HPDE6-E6E7 (cell line): ENCODE measurements around the gene POLR3F.
"Not testable (repeated sequence)": the region's sequence is repeated elsewhere in the genome, so short reads cannot be mapped to it uniquely, and the experiment has no call there.

Source experiments
- DNase-seq: peaks from one replicate; pipeline ENCODE4 v3.0.0; 2011; ENCODE audit warnings: missing footprints; ENCODE audit errors: extremely low spot score

Gene POLR3F, protein sequence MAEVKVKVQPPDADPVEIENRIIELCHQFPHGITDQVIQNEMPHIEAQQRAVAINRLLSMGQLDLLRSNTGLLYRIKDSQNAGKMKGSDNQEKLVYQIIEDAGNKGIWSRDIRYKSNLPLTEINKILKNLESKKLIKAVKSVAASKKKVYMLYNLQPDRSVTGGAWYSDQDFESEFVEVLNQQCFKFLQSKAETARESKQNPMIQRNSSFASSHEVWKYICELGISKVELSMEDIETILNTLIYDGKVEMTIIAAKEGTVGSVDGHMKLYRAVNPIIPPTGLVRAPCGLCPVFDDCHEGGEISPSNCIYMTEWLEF

DNA sequence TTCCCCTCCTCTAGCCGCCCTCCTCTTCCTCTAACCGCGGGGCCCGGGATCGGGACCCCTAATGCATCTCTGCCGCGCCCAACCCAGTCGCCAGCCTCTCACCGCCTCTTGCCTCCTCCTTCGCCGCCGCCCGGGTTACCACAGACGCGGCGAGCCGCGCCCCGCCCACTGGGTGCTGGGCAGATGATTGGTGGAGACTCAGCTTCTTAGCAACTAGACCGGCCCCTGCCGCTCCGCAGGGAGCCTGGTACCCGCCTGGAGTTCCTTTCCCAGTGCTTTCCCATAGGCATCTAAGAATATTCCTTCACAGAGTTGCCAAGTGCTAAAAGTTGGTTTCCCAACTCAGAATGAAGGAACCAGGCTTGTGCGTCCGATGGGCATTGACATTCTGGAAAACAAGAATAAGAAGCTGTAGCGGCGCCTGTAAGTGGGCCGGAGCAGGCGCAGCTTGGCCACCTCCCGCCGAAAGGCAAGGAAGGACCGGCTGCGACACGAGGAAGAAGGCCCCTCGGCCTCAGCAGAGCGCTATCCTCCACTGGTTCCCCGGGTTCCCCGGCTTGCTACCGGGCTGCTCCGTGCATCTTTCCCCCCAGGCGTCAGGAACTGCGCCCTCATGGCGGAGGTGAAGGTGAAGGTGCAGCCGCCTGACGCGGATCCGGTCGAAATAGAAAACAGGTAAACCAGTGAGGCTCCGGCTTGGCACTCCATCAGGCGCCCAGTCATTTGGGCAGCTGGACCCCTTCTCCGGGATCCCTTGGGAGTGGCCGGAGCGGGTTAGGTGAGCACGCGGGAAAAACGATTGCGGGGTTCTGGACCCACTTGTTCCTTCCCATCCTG is at the start of gene POLR3F, which contains the start of gene DZANK1:
POLR3F (plus strand) TSS at position 497 of the 837 bp plus-strand sequence; CDS start at position 614, 117 bp downstream.
DZANK1 (minus strand) TSS at position 137 of the 837 bp plus-strand sequence. CDS start 1,672 bp downstream, outside the sequence.
- DNase-seq, result peak; percentile 100

DNA sequence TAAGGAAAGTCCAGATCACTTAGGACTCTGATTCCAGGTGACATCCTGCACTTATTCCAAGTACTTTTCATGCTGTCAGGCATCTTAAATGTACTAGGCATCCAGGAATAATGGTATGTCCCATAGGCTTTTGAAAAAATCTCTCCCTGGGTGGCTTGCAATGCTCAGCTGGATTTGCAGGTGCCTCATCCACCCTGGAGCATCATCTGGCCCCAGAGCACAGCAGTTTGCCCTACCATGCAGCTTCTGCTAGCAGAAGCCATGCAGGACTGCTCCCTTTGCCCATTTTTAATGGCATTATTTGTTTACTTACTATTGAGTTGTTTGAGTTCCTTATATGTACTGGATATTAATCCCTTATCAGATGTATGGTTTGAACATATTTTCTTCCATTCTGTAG is 45.6 kb upstream of the POLR3F start:
- DNase-seq, result no peak

DNA sequence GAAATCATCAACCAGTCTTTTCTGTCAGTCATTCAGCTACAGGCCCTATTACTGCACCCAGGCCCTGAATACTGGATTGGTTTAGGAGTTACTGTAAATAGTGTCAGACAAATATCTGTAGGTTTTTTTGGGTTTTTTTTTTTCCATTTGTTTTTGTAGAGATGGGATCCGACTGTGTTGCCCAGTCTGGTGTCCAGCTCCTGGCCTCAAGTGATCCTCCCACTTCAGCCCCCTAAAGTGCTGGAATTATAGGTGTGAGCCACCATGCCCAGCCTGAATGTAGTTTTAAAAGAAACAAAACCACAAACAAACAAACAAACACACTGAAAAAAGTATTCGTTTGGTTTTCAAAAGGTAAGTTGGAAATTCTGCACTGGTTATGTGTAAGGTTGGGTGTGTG is 40.0 kb upstream of the POLR3F start:
- no peak for DNase-seq

DNA sequence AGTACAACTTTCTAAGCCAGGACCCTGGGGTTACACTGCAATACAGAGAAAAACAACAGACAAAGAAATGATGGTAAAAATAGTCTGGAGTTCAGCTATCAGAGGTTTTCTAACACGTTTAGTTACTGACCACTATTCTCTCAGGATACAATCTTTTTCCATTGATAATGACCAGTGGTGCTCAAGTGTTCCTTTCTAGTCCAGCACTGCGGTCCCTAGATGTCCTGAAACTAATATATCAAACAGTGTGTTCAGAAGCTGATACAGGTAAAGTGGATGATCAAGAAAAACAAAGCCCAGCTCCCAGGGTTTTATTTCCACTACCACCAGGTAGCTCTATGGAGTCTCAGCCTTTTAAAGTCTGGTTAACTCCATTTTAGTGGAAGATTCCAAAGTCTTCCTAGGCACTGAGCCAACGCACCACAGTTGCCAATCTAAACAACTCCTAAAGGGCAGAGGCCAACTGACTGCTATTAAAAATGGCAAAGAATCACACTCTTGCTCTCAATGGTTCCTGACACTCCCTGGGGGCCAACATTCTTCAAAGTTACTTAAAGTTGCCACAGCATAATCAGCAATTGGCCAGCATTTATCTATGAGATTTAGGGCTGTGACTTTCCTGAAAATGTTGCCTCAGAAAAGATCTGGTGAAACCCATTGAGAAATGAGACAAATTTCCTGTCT is 38.6 kb upstream of the POLR3F start:
- no peak for DNase-seq

DNA sequence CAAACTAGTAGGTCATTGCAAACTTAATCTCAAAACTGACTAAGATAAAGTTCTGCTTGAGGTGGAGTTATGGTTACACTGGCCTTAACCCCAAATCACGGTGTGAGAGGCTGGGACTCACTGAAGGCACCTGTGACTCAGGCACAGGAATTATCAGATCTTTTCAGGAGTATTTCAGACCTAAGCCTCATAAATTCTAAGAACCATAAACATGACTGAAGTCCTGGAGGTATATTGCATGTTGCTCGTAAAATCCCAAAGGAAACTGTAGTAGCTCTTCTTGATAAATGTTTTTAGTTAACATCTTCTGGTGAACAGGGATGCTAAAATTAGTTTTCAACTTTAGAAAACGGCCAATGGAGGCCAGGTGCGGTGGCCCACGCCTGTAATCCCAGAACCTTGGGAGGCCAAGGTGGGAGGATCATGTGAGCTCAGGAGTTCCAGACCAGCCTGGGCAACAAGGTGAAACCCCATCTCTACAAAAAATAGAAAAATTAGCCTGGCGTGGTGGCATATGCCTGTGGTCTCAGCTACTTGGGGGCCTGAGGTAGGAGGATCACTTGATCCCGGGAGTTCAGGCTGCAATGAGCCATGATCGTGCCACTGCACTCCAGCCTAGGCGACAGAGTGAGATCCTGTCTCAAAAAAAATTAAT is 36.9 kb upstream of the POLR3F start:
- no peak for DNase-seq

DNA sequence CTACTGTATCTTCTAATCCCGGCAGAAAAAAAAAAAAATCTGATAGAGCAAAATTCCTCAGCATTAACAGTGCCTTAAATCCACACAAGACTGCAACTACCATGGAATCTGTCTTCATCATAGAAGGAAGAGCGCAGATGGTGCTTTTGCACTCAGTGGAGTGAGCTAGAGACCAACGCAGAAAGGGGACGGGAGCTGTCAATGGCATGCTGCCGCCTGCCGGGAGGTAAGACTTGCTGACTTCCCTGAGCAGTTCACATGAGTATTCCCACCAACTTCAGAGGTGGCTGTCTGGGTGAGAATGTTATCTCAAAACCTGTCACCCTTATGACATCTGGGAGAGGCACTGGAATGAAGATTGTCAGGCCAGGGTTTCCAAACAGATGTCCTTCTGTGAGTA is 36.0 kb upstream of the POLR3F start:
- no peak for DNase-seq

DNA sequence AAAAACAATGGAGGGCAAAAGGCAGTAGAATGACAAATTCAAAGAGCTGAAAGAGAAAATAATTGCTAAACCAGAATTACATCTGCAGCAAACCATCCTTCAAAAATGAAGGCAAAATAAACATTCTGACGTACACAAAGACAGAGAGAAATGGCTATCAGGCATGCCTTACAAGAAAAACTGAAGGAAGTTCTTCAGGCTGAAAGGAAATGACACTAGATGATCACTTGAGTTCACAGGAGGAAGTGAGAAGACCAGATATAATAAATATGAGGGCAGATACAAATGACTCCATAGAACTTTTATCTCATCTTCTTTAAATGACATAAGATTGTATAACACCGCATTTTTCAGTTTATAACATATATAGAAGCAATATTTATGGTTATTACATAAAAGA is 30.3 kb upstream of the POLR3F start:
- DNase-seq, result no peak

DNA sequence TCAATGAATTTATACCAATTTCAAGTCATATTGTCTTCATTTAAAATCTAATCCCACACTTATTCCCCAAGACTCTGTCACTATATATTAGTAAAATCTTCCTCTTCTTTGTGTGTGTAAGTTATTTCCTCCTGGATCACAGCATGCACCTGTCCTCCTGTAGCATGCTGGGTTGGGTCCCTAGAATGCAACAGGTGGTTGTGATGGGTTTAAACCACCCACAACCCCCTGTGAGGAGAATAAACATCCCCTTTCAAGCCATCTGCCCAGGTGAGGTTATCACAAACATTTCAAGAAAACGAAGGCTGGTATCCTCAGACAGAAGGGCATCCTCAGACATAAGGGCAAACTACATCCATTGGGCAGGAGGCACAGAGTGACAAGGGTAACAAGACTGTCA is 26.8 kb upstream of the POLR3F start:
- DNase-seq, result no peak

DNA sequence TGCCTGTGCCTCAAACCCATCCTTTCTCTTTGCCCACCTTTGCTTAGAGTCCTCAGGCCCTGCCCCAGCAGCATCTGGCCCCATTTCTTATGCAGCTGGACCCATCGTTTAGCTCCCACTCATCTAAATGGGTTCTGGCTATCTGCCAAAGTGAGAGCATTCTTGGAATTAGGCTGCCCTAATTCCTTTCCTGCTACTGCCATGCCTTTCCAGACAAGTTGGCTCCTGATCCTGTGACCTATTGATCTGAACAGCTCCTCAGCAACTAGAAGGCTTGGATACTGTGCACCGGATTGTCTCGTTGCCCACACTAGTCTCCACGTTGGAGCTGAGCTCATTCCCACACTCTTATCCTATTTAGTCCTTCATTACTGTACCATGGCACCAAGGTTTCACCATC is 23.3 kb upstream of the POLR3F start:
- DNase-seq, result no peak

DNA sequence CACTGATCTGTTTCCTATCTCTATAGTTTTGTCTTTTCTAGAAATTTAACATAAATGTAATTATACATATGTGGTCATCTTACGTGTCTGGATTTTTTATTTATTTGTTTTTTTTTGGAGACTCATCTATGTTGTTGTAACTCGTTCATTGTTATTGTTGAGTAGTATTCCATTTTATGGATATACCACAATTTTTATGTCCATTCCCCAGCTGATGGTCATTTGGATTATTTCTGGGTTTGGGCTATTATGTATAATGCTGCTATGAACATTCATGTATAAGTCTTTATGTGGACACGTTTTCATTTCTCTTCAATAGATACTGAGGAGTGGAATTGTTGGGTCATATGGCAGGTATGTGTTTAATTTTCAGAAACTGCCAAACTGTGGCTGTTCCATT is 10.6 kb upstream of the POLR3F start:
- DNase-seq, result no peak

DNA sequence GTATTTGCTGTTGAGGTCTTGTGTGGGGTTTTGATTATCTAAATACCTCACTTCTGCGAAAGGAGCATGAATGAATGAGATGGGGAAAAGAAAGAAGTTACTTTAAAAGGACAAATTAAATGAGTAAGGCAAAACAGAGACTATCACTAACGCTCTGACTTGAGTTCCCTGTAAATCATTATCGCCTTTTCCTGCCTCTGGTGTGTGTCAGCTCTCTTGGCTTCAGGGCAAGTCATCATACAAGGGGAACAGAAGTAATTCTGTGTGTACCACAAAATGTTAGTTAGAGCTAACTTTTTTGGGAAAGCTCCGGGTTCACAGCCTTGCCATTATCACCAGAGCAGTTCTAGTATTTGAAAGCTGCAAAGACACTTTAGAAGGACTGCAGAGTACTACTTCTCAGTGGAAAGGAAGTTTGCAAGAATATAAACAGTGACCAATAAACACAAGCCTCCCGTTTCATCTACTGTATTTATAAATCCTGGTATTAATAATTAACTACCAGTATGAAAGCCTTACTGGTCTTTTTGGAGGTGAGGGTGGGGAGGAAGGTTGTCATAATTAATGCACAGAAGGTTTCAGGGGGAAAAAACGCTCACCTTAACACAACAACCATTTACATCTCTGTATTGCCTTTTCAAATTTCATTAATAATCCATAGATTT is 1.5 kb upstream of the POLR3F start:
- DNase-seq, result no peak

DNA sequence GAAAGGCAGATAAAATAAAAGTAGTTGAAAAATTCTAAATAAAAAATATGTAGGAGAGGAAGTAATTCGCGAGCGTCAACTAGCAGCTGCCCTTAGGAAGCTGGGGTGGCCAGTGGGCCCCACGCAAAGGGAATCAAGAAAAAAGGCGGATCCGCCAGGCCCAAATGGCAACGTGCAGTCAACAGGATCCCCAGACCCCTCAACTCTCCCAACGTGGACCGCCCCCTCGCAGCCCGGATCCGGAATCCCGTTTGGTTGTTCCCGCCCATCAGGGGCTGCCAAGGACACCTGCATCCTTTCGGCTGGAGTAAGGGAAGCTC is 656 bp upstream of the POLR3F start:
- no peak for DNase-seq

DNA sequence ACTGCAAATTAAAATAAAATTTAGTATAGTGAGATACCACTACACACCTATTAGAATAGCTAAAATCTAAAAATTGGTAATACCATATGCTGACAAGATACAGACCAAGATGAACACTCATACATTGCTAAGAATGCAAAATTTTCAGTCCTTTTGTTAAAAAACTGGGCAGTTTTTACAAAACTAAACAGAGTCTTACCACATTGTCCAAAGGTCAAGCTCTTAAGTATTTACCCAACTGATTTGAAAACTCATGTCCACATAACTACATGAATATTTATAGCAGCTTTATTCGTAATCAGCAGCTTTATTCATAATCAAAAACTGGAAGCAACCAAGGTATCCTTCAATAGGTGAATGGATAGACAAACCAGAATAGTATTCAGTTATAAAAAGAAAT is 10.0 kb downstream of the POLR3F start:
- DNase-seq, result no peak

DNA sequence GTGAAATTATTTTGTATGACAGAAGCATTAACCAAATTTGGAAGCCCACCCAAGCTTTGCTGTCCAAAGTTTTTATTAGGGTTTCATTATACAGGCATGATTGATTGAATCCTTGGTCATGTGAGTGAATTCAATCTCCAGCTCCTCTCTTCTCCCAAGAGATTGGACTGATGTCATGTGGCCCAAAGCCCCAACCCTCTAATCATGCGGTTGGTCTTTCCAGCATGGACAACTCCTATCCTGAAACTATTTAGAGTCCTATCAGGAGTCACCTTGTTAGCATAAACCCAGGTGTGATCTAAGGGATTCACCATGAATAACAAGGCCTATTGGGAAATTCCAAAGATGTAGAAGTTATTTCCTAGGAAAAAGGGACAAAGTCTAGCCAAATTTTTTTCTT is 10.6 kb downstream of the POLR3F start:
- no peak for DNase-seq

DNA sequence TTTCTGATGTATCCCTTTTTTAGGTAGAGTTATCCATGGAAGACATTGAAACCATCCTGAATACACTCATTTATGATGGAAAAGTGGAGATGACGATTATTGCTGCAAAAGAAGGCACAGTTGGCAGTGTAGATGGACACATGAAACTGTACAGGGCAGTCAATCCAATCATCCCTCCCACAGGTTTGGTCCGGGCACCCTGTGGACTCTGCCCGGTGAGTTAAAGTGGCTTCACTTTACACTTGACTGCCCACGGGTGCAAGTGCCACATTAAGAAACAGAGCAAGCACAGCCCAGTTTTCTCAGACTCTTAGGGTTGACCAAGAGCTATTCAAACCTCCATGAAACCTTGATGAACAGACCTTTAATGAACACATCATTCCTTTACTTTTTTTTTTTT is 14.4 kb downstream of the POLR3F start:
- DNase-seq, result no peak

DNA sequence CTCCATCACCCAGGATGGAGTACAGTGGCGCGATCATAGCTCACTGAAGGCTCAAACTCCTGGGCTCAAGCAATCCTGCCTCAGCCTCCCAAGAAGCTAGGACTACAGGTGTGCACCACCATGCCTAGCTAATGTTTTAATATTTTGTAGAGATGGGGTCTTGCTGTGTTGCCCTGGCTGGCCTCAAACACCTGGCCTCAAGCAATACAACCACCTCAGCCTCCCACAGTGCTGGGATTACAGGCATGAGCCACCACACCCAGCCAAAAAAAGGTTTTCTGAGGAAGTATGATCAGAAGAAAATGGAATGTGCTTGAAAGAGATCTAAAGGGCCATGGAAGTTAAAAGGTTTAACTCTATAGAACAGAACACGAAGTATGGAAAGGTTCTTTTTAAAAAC is 21.1 kb downstream of the POLR3F start:
- DNase-seq, result no peak

DNA sequence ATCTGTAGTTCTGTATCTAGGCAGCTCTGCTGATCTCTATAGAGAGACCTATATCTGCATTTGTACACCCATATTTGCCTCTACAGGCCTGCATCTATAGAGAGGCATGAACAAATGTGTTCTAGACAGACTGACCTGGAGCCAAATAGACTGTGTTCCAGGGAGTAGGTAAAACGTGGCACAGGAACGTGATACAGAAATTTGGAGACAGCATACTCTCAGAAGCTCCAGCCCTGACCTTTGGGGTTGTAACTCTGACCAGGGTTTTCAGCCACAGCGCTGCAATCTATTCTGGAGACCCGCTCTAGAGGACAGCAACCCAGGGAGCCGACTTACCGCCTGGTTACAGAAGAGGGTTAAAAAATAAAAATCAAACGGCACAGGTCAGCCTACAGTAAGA is 28.9 kb downstream of the POLR3F start:
- no peak for DNase-seq

DNA sequence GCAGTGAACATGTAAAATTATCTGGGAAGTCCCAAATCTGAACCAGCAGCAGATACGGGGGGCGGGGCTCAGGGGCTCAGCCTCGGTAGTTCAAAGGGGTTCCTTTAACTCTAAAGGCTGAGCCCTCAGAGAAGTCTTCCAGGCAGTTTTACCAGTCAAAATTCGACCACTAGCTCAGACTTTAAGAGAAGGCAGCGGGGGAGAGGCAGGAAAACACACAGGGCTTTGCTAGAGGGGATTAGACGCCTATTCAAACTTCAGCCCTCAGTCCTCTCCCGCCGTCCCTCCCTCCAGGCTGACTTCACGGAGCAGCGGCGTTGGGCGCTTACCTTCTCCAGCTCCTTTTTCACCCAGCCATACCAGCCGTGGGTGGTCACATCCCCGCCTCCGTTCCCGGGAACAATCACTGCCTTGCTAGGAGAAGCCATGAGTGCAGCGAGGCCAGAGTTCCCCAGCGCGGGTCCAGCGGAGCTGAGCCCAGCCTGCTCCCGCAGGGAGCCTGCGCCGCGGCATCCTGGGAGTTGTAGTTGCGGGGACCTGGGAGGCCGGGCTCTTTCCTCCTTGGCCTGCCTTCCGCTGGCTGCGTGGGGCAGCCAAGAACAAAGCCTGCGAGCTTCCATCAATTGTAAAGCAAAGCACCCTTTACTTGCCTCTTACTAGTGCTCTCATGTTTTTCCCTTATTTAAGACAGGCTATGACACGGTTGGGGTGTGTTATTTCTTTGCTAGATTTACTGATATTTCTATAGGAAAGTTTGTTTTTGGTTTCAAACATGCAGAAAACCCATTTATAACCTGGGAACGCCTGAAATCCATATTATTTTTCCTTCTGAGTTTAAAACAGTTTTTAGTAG is 29.8 kb downstream of the POLR3F start, which contains the start of gene RBBP9:
RBBP9 (minus strand) TSS at position 486 of the 853 bp plus-strand sequence; CDS start at position 428, 58 bp downstream.
- peak; percentile 97 for DNase-seq

DNA sequence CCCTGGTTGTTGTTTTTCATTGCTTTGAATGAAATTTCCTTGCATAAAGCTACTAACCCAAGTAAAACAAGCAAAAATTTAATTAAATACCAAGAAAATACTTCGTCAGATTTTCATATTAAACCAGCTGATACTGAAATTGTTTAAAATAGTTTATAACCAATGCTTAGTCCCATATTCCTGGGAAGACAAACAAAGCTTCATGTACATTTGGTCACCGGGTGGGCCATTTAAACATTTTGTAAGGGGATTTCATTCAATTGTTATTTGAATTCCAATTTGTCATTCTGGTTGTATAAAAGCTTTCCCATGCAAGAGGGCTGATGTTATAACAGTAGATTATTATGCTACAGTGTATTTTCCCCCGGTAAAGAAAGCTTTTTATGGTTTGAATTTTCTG is 30.4 kb downstream of the POLR3F start:
- DNase-seq, result no peak

DNA sequence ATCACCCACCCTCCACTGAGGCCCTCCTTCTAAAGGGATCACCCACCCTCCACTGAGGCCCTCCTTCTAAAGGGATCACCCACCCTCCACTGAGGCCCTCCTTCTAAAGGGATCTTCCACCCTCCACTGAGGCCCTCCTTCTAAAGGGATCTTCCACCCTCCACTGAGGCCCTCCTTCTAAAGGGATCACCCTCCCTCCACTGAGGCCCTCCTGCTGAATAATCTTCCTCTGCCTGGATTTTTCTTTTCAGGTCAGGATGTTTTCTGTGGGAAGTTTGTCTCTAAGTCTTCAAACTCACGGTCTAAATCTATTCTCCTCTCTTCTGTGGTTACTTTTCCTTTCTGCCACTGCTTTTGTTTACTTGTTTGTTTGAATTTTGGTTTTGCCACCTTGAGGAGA is 34.5 kb downstream of the POLR3F start:
- DNase-seq, result not testable (repeated sequence)
